Sigmoid colon (tissue), 7 donors: ENCODE data around the gene COG6. TPM values are rescaled to one million over a fixed set of nuclear protein-coding genes. Genes with fewer than 3 reads are reported as not detected.

ENCODE experiments used
- DNase-seq: peaks from one replicate; pipeline ENCODE4 v3.0.0-alpha.2; 2019
- H3K27ac ChIP-seq, 4 donors: fragments of 200-600 bp; sonication (generic); one replicate each; pipeline ENCODE4 v1.5.1; 2016 to 2019; ENCODE audit warnings: mild to moderate bottlenecking in 1 of 4
- H3K27me3 ChIP-seq, 3 donors: fragments of 200-600 bp; sonication (generic); one replicate each; pipeline ENCODE4 v1.5.1; 2019; ENCODE audit warnings: mild to moderate bottlenecking in 1 of 3
- H3K36me3 ChIP-seq, 4 donors: fragments of 200-600 bp; sonication (generic); one replicate each; pipeline ENCODE4 v1.5.1; 2016 to 2019
- H3K4me1 ChIP-seq, 4 donors: fragments of 200-600 bp; sonication (generic); one replicate each; pipeline ENCODE4 v1.5.1; 2017 to 2019
- H3K4me3 ChIP-seq, 4 donors: fragments of 200-600 bp; sonication (generic); one replicate each; pipeline ENCODE4 v1.5.1; 2017 to 2019; ENCODE audit warnings: mild to moderate bottlenecking in 2 of 4, moderate library complexity in 1 of 4
- H3K9me3 ChIP-seq, 4 donors: fragments of 200-600 bp in 3 of 4; sonication (generic) in 3 of 4; one replicate each; pipeline versions ENCODE4 v1.5.1 to v1.6.1; 2013 to 2019
- CTCF ChIP-seq, 4 experiments: fragments of 450-650 bp in 3 of 4; fragments of 200-600 bp in 1 of 4; IDR thresholded peaks; one replicate each; pipeline ENCODE4 v1.5.1; 2016 to 2019; ENCODE audit warnings: antibody characterized with exemption in 4 of 4, mild to moderate bottlenecking in 3 of 4, moderate library complexity in 2 of 4
- EP300 ChIP-seq, 4 donors: sonication (generic); formaldehyde crosslinking; IDR thresholded peaks; one replicate each; pipeline ENCODE4 v1.6.1; 2017; ENCODE audit warnings: antibody characterized with exemption in 4 of 4
- POLR2A ChIP-seq, 2 donors: fragments of 450-650 bp; IDR thresholded peaks; one replicate each; pipeline ENCODE4 v1.6.1; 2016; ENCODE audit warnings: antibody characterized with exemption in 2 of 2, mild to moderate bottlenecking in 2 of 2, moderate library complexity in 2 of 2
- POLR2AphosphoS5 ChIP-seq, 4 donors: sonication (generic); formaldehyde crosslinking; IDR thresholded peaks; one replicate each; pipeline ENCODE4 v1.6.1; 2017; ENCODE audit warnings: antibody characterized with exemption in 4 of 4
- WGBS, 2 donors: extraction: QIAGEN DNeasy Blood & Tissue Kit; methylation state at CpG; one replicate each; pipeline ENCODE4 v1.1.7; 2013; 5-methylcytosine and 5-hydroxymethylcytosine counted together
- intact Hi-C: fragments of 100-400 bp; cut with DNase I; formaldehyde crosslinking; loops from one replicate; pipeline ENCODE4 v1.15.1; 2023
- polyA plus RNA-seq, 3 donors: library from polyadenylated mRNA; stranded (reverse); fragments of 200-250 nt; gene quantifications; one replicate each; pipeline ENCODE4 v1.2.3, GENCODE V29; 2013
- total RNA-seq, 4 donors: library from RNA; depleted of rRNA; stranded (reverse); fragments of >200 nt; gene quantifications; one replicate each; pipeline ENCODE4 v1.1.0, GENCODE V29; 2016
- donor health status: healthy with polysubstance abuse.
- donor health status: Bipolar disorder and iron deficiency.
- donor health status: healthy.

COG6 gene
- 10 to 100 TPM; 18.6 to 22.5 (median 19.3) TPM for total RNA-seq
- polyA plus RNA-seq: 10 to 100 TPM in 2 of 3 donors, 1 to 10 TPM in 1; 8.6 to 13.6 (median 12.0) TPM

GRCh38 chr13:39655569-39656324, at the start of gene COG6:
Gene COG6, plus strand, starts transcription at chr13:39655662. Its CDS starts 65 bp downstream, at chr13:39655727.
- H3K9me3 ChIP-seq: no peaks in the 10 kb centered on the region
- H3K27me3 ChIP-seq: no peaks in the 10 kb centered on the region
- intact Hi-C loops: no loop called here
- peak; percentile 93 for DNase-seq
- H3K27ac ChIP-seq: peak within 1 kb of the TSS; percentile 75 to 77 (median 76)
- peak within 1 kb of the TSS; percentile 84 to 94 (median 92) for H3K4me3 ChIP-seq
- WGBS, 2 donors: 0% methylated on average over 59 of the region's 59 CpGs
- peaks cover 0 to 14% (median 0%) of the 10 kb centered on the region in 4 donors for H3K36me3 ChIP-seq
- peaks cover 0 to 25% (median 9%) of the 10 kb centered on the region in 4 donors for H3K4me1 ChIP-seq
- TF ChIP-seq CTCF (IDR thresholded peaks at IDR 0.05) (no peak), POLR2AphosphoS5 (IDR thresholded peaks at IDR 0.05) (peak in 2 of 4 donors; percentile 42 to 62)

- no peak overlapping the region for H3K27ac ChIP-seq
- no peaks in the 10 kb centered on the region for H3K36me3 ChIP-seq
- intact Hi-C loops: no loop called here
- no peak for TF ChIP-seq POLR2A (IDR thresholded peaks at IDR 0.05)
- TF ChIP-seq CTCF (IDR thresholded peaks at IDR 0.05): no peak
- no peak for TF ChIP-seq EP300 (IDR thresholded peaks at IDR 0.05)
- TF ChIP-seq POLR2AphosphoS5 (IDR thresholded peaks at IDR 0.05): no peak
- no peaks in the 10 kb centered on the region for H3K9me3 ChIP-seq
- H3K27me3 ChIP-seq: no peaks in the 10 kb centered on the region
- no peak overlapping the region for H3K4me3 ChIP-seq
- no peak for DNase-seq
- 83 to 87% methylated on average over 3 of the region's 3 CpGs for WGBS, 2 donors
- peaks cover 0 to 18% (median 13%) of the 10 kb centered on the region in 4 donors for H3K4me1 ChIP-seq
Measured at GRCh38 chr13:39605677-39606320, 49.7 kb upstream of the COG6 start.

GRCh38 chr13:39607876-39608275, 47.6 kb upstream of the COG6 start:
- intact Hi-C loops: no loop called here
- H3K36me3 ChIP-seq: no peaks in the 10 kb centered on the region
- WGBS, 2 donors: 95% methylated on average over 4 of the region's 4 CpGs

GRCh38 chr13:39612023-39612637, 43.3 kb upstream of the COG6 start:
- H3K36me3 ChIP-seq: no peaks in the 10 kb centered on the region
- no peaks in the 10 kb centered on the region for H3K9me3 ChIP-seq
- DNase-seq: peak; percentile 85
- WGBS, 2 donors: 58 to 60% methylated on average over 5 of the region's 5 CpGs
- intact Hi-C loops: loop anchor here (5.0 kb wide), 1 partner anchor 340 kb away; no protein-coding TSS in a partner anchor
- no peaks in the 10 kb centered on the region for H3K4me1 ChIP-seq
- H3K27me3 ChIP-seq: no peaks in the 10 kb centered on the region
- no peak overlapping the region for H3K4me3 ChIP-seq
- H3K27ac ChIP-seq: no peak overlapping the region
- no peak for TF ChIP-seq POLR2A (IDR thresholded peaks at IDR 0.05)
- TF ChIP-seq CTCF (IDR thresholded peaks at IDR 0.05): peak; percentile 55 to 88 (median 75)

More at GRCh38 chr13:39607876-39608275, 47.6 kb upstream of the COG6 start:
- H3K4me3 ChIP-seq: no peak overlapping the region
- DNase-seq: no peak
- H3K27ac ChIP-seq: no peak overlapping the region
- H3K27me3 ChIP-seq: no peaks in the 10 kb centered on the region
- no peak for TF ChIP-seq POLR2A (IDR thresholded peaks at IDR 0.05)
- TF ChIP-seq POLR2AphosphoS5 (IDR thresholded peaks at IDR 0.05): no peak
- no peak for TF ChIP-seq CTCF (IDR thresholded peaks at IDR 0.05)
- no peak for TF ChIP-seq EP300 (IDR thresholded peaks at IDR 0.05)
- peaks cover 0 to 7% (median 2%) of the 10 kb centered on the region in 4 donors for H3K4me1 ChIP-seq
- no peaks in the 10 kb centered on the region for H3K9me3 ChIP-seq
